Activated T-cell treated with anti-CD3 and anti-CD28 coated beads for 48 hours (primary cell): Measurements from ENCODE around the gene ADGRA3.
"Not testable (repeated sequence)": the region's sequence is repeated elsewhere in the genome, so short reads cannot be mapped to it uniquely, and the experiment has no call there.

ENCODE experiments used
- DNase-seq: peaks from one replicate; pipeline ENCODE4 v3.0.0-alpha.2; 2020; ENCODE audit warnings: low read depth

The ADGRA3 gene

DNA sequence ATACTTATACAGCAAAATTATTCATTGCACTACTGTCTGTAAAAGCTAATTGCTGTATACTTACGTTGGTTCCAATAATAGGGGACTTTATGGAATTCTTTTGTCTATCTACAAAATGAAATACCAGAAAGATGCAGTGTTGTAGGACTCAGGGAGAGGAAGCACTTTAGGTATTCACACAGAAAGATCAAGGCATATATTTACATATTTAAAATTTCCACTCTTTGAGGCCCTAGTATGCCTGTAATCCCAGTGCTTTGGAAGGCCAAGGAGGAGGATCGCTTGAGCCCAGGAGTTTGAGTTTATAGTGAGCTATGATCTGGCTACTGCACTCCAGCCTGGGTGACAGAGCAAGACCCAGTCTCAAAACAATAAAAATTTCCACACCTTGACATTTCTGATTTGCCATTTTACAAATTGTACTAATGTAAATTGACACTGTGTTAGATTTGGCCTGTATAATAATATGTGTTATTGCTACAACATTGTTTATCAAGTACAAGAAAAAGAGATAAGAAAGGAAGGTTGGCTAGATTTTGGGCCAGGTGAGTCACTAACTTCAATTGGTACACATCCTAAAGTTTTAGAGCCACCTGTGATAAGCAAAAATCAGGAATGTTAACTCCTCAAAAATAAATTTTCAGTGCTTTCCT is 35.1 kb downstream of the ADGRA3 start:
- no peak for DNase-seq

DNA sequence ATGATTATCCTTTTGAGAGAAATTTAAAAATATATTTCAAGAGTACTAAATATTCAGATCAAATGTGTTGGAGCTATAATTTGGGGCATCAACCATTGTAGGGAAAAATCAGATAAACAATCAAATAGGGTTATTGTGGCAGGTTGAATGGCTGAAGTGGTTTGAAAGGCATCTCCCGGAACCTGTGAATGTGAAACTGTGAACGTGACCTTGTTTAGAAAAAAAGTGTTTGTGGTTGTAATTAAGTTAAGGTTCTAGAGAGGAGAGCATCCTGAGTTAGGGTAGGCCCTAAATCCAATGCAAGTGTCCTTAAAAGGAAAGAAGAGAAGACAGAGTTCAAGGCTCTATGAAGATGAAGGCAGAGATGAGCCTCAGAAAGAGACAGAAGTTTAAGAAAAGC is 37.4 kb downstream of the ADGRA3 start:
- DNase-seq, result no peak

DNA sequence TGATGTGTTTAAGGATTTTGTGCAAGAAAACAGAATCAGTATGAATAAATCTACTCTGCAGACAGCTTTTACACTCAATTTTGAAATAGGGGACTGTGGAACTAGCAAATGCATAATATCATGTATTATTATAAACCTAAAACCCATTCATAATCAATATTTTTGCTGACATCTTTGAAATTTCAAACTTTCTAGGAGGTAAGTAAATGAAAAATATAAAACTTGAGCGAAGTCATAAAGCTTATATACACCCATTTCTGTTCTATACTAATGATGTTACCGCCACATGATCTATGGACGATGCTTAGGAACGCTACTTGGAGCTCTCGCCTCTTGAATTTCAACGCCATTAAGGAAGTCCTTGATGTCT is 38.1 kb downstream of the ADGRA3 start:
- no peak for DNase-seq

DNA sequence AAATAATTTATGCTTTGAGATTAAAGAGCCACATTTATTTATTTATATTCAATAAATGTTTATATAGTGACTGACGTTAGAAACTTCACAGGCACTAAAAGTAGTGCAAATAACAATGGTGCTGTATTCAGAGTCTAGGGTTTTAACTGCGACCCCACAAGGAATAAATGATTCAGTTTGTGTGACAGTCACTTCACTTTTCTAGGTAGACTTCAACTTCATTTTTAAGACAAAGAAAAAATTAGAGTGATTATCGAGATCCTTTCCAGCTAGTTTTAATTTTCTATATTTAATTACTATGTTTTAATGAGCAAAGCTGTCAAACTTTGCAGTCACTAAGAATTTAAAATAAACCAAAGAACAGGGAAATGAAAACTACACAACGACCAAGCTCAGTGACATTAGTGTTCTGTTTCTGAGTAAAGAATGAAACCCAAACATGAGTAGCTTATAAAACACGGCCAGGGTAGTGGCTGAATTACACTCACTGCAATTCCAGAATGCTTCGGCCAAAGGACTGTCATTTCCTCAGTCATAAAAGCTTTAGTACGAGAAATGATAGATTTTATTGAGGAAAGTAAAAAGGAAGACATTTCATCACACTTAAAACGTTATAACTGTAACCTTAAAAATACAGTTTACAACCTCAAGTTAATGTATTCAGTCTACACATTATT is 38.6 kb downstream of the ADGRA3 start:
- DNase-seq, result no peak

DNA sequence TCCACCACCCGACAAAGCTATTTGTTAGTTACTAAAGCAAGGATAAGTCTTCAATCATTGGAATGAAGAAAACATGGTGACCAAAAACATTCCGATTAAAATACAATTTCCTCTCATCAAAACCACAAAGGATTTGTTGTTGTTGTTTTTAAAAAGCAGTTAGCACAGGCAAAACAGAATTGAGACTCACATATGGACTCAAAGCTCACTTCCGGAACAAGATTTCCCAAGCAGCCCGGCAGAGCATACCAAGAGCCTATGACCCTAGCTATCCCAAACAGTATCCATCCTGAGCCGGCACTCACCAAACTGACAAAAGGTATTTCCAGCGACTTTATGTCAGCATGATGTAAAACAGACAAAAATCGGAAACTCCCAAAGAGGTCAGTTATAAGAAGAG is 39.9 kb downstream of the ADGRA3 start:
- DNase-seq, result no peak

DNA sequence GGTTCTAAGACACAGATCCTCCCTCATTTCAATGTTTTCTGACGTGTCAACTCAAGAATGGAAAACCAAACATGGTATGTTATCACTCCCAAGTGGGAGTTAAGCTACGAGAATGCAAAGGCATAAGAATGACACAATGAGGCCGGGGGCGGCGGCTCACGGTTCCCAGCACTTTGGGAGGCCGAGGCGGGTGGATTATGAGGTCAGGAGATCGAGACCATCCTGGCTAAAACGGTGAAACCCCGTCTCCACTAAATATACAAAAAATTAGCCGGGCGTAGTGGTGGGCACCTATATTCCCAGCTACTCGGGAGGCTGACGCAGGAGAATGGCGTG is 40.6 kb downstream of the ADGRA3 start:
- not testable (repeated sequence) for DNase-seq

DNA sequence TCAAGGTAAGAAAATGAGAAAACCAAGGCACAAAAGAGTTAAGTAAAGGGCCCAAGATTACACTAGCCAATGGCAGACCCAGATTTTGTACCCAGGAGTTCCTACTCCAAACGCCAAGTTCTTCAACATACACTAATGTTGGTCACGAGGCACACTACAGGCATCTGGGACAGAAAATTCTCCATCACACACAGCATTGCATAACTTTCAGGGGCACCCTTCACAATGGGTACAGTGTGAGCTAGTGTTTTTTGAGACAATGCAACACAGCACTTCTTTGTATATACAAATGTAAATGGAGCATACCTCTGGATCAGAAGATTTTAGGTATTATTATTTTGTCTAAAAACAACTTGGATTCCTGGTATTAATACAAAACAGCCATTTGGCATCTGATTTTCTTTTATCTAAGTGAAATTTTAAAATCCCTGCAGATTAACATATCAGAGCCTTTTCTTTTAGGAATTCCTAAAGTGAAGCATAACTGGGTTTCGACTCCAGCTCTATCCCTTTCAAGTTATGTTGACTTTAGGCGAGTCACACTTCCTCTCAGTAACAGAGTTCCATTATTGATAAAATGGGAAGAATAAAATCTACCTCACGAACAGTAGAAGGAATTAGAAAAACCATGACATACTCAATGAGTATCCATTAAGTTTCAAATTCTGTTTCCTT is 41.1 kb downstream of the ADGRA3 start:
- no peak for DNase-seq

DNA sequence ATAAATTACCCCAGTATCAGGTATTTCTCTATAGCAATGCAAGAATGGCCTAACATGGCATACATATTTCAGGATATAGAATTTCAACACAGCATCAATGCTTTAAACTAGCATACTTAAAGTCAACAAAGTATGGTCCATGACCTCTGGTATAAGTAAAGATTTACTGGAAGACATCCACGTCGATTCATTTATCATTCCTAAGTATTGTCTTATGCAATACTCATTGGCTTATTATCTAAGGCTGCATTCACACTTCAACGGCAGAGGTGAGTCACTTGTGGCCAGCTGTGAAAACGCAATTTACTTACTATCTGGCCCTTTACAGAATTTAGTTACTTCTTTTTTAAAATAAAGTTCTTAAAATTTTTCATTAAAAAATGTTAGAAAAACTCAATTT is 42.6 kb downstream of the ADGRA3 start:
- no peak for DNase-seq

DNA sequence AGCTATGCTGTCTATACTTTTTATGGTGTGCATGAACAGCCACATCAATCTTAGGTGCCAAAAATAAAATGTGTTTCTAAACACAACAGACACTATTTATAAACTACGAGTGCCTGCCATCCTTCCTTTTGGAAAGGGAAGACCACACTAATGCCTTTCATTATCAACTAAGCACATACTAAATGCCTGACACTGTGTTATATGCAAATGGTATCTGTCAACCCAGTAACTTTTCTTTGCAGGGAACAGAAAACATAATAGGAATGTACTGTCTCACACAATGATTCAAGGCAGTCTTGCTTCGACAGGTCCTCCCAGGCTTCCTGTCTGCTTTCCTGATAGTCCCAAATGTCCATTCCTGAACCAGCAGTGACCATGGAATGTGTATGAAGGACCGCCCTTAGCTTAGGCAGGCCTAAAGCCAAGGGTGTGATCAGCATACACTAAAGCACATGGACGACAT is 43.8 kb downstream of the ADGRA3 start:
- no peak for DNase-seq

DNA sequence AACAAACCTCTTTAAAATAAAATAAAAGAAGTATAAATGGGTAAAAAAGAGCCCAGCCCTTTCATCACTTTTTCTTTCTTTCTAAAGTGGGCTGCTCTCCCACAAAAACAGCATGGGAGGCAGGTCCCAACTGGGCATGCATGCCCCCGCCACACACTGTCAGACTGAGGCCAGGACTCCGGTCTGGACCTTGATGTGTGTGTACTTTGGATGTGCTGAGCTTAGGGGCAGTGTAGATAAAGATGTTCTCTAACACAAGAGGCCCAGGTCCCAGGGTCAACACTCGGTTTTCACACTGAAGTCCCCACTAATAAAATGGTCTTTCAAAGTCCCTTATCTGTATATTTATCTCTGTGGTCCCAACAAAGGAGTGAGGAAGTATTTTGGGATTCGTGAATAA is 44.4 kb downstream of the ADGRA3 start:
- no peak for DNase-seq

DNA sequence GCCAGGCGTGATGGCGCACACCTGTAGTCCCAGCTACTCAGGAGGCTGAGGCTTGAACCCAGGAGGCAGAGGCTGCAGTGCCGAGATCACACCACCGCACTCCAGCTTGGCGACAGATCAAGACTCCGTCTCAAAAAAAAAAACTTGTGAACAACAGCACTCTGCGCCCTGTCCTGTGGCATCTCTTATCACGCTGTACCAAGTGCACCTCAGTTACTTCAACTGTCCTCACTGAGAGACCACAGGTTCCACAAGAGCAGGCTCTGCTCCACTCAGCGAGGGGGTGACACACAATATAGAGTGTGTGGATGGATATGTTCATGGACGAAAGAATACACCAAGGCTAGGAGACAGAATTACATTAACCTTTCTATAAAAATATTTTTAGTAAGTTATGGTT is 49.3 kb downstream of the ADGRA3 start:
- no peak for DNase-seq

DNA sequence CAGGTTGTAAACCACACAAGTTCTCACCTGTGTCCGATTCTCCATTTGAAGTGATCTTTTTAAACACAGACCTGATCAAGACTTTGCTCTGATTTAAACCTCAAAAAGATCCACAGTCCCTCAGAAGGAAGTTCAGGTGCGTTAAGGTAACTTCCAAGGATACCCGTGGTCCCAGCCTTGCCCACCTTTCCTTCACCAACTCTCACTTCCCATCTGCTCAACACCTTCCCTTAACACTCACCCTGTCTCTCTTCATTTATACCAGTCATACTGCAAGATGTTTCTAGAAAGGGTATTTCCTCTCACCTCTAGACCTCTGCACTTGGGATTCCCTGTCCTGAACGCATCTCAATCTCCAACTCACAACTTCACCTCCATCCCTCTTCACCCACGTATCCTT is 49.9 kb downstream of the ADGRA3 start:
- no peak for DNase-seq

DNA sequence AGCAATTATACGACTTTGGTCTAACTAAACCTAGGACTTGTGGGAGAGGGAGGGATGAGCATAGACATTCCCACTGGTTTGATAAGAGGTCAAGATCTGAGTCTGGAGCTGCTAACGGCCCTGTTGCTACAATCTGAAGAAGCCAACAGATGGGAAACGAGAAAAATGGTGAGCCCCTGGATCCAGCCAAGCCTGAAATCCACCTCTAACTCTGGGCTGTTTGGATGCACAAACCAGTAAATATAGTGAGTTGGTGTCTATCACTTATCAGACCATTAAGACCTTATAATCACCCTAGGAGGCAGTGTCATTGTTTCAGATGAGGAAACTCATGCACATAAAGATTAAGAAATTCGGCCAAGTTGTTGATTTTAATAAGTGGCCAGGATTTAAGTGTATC is 50.5 kb downstream of the ADGRA3 start:
- DNase-seq, result no peak

DNA sequence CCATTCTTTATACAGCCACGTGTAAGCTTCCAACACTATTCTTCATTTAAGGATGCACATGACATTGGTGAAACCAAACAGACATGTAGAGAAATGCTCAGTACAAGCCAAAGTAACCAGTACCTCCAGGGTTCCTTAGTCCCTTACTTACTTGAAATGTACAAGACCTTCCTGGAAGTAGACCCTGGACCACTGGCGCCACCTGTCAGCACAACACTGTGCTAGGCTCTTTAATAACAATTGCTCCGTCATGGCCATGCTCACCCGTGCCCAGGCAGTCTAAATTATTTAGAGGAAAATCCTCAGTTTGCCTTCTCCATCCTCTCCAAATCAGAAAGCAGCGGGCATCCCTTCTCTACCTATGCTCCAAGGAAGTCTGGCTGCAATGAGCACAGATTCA is 52.7 kb downstream of the ADGRA3 start:
- DNase-seq, result no peak

DNA sequence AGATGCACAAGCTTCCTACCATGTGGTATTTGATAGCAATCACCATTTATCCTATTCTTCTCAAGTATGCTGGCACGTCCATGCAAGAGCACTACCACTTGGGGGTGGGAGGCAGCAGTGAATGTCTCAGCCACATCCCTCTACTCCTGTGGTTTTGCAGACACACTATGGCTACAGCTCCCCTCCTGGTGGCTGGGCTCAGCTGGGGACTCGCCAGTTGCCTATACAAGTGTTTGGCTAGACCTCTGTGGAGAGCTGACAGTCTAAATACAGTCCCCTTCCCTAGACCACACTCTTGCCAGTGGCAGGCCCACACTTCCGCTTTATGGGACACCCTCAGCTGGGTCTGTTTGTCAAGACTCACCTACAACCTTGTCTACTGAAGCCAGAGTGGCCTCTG is 53.2 kb downstream of the ADGRA3 start:
- no peak for DNase-seq

DNA sequence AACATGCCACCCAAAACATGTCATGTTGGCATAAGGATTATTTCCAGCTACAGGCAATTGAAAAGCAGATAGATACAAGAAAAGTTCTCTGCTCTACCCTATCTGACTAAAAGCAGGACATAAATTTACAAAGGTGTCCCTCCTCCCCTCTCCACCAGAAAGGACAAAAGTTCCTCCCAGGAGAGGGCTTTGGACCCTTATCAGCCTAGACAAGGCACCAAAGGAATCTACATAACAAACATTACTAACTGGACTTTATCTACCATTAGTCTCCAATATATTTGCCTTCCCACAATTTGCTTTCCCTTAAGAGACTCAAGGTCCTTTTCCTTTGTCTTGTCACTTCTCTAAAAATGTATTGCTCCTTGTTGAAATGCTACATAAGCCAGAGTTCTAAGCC is 55.6 kb downstream of the ADGRA3 start:
- DNase-seq, result no peak

DNA sequence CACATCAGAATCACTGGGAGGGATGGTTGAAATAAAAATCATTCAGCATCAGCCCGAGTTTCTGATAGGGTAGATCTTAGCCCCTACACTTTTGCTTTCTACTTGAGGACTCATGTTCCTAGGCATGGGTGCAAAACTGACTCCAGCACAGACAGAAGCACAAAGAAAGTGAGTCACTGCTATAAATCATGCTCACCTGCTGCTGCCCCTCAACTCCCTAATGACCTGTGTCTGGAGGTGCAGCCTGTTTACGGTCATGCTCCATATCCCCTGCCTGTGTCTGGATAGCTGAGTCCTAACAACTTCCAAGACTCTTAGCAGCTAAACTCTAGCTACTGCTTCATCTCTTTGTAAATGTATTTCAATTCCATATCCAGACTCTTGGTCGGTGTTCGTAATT is 57.8 kb downstream of the ADGRA3 start:
- DNase-seq, result no peak

DNA sequence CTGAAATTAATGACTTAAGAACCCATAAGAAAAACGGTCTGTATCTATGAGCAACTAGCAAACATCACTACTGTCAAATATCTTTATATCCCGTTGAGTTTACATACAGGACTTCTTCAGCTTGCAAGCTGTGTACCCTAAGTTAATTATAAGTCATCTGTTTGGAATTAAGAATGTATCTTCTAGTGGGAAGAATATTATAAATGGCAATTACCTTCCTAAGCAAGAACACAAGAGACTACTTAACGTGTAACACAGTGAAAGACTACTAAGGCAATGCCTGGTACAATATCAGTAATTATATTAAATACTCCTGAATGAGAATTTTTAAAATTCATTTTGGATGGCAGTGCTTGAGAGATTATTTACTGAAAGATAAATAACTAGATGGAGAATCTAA is 58.5 kb downstream of the ADGRA3 start:
- no peak for DNase-seq

DNA sequence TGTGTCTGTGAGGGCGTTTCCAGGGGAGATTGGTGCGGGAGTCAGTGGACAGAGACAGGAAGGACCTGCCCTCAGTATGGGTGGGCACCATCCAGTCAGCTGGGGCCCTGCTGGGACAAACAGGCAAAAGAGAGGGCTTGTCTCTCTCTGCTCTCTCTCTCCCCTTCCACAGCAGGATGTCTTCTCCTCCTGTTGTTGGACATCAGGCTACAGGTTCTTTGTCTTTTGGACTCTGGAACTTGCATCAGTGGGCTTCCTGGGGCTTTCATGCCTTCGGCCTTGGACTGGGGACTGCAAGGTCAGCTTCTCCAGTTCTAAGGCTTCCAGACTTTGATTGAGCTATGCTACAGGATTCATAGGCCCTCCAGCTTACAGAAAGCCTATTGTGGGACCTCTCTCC is 59.6 kb downstream of the ADGRA3 start:
- DNase-seq, result no peak

DNA sequence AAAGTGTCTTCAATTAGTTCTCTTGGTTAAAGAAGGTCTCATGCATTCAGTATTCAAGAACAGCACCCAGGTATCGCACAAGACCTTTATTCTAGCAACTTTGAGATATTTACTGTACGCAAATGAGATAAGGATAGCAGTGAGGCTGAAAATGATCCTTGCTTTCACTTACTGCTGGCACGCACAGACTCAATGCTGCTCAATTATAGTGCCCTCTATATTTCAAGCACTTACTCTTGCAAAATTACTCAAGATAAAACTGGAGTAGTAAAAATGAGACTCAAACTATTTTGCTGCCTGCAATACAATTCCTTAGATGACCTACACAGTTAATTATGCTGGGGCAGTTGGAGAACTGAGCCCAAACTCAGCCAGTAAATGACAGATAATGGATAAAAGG is 60.9 kb downstream of the ADGRA3 start:
- DNase-seq, result no peak

DNA sequence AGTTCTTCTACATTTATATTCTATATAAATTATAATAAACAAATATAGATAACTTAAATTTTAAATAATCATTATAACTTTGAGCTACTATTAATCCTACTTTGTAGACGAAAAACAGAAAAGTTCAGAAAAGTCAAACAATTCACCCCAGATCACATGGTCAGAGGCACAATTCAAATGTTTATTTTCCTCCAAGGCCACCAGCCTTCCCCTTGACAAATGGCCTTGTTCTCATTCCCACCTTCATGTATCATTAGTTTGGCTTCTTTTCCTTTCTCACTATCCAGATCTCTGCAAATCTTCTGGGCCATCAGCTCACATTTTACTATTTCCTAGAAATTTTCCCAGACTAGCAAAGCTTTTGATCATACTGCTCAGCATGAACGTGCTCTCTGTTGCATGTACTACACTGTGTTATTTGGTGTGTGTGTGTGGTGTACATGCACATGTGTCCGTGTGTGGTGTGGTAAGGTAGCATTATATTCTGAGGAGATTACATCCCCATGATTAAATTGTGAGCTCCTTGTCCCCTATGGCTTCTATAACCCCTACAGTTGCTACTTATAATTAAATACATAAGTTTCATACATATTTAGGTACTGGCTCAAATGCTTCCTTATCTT is 61.5 kb downstream of the ADGRA3 start:
- no peak for DNase-seq

DNA sequence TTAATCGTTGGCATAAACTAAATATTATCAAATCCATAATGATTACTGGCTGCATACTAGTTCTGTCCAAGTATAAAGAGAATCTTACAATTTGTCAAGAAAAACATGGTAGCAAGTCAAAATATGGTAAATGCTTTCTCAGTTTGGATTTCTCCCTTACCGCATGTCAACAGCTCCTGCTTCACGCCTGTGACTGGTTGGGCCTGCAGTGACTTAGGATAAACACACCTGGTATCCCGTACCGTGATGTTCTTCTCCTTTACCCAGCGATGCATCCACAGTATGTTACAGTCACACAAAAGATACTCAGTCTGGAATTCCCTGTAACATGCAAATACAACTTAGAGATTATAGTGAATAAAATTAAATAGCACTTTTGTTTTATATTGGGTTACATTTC is 71.1 kb downstream of the ADGRA3 start:
- DNase-seq, result no peak

DNA sequence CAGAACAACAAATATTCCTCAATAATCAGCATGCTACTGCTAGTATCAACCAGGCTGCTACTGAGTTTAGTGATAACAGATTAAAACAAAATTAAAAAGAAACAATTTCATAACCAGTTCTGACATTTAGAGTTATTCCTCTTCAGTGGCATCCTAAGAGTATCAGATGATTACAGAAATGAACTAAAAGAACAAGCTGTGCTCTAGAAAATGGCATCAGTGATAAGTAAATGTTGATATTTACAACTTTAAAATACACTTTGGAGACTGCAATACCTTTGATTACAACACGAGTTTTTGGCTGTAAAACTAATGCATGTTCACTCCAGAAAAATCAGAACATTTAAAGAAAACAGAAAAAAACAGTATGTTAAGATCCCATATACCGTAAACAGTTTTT is 72.9 kb downstream of the ADGRA3 start:
- DNase-seq, result no peak
